ENCODE measurements around the gene UBAC1. TPM values are rescaled to one million over a fixed set of nuclear protein-coding genes. Genes with fewer than 3 reads are reported as not detected.

UBAC1 gene
- polyA plus RNA-seq, 1 donor from 2014 or later, result 92.3 TPM

DNA sequence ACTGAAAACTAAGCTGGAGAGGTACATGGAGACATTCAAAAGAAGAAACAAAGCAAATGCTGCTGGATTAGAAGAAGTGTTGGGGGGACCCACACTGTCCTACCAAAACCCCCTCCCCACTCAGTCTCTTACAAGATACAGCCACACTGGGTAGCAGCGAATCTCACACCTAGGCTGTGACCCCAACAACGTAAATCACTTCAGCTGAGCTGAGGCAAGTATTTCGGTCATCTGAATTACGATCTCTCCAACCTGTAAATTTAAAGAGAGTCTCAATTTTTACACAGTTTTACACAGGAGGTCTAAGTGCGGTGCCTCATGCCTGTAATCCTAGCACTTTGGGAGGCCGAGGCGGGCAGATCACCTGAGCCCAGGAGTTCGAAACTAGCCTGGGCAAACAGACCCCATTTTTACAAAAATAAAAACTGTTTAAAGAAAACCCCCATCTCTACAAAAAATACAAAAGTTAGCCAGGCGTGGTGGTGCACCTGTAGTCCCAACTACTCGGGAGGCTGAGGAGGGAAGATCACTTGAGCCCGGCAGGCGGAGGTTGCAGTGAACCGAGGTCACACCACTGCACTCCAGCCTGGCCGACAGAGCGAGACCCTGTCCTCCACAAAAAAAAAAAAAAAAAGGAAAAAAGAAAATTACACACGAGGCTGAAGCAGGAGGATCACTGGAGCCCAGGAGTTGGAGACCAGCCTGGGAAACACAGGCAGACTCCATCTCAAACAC is 57.2 kb downstream of the UBAC1 start:
- no peaks in the 10 kb centered on the region for H3K36me3 ChIP-seq (ENCODE audit: insufficient read depth, low read length)
- H2AFZ ChIP-seq (ENCODE audit: low read depth, low read length), result no peak overlapping the region
- no peaks in the 10 kb centered on the region for H3F3A ChIP-seq (ENCODE audit: insufficient read depth, low read length, poor library complexity, severe bottlenecking)
- H3K9me3 ChIP-seq (ENCODE audit: low read length), result no peaks in the 10 kb centered on the region
- TF ChIP-seq TAF1 (IDR thresholded peaks at IDR 0.05; ENCODE audit: low read depth), result no peak
- TF ChIP-seq RAD21 (conservative IDR thresholded peaks at IDR 0.05), result no peak
- TF ChIP-seq EZH2 (IDR thresholded peaks at IDR 0.05; ENCODE audit: borderline replicate concordance, insufficient read depth, low read length, poor library complexity, severe bottlenecking), result no peak
- no peak for TF ChIP-seq EP300 (conservative IDR thresholded peaks at IDR 0.05; ENCODE audit: poor library complexity, severe bottlenecking)
- TF ChIP-seq SMC3 (conservative IDR thresholded peaks at IDR 0.05; ENCODE audit: poor library complexity), result no peak
- TF ChIP-seq MXI1 (conservative IDR thresholded peaks at IDR 0.05; ENCODE audit: poor library complexity, severe bottlenecking), result no peak
- TF ChIP-seq POLR2AphosphoS5 (IDR thresholded peaks at IDR 0.05), result no peak
- TF ChIP-seq REST (IDR thresholded peaks at IDR 0.05; ENCODE audit: borderline replicate concordance), result no peak
- no peak overlapping the region for H3K27ac ChIP-seq (ENCODE audit: low read length)
- H3K9me2 ChIP-seq (ENCODE audit: insufficient read depth, low read length), result no peaks in the 10 kb centered on the region
- H3K9ac ChIP-seq (ENCODE audit: low read length), result no peak overlapping the region
- H3K27me3 ChIP-seq (ENCODE audit: insufficient read depth, low read depth, low read length), result no peaks in the 10 kb centered on the region
- peaks cover 84% of the 10 kb centered on the region for H3K79me2 ChIP-seq (replicated peaks; ENCODE audit: insufficient read depth, low read length)
- peaks cover 6% of the 10 kb centered on the region for H4K20me1 ChIP-seq (ENCODE audit: insufficient read depth)
- no peak overlapping the region for H3K4me2 ChIP-seq (ENCODE audit: low read length)
- peak overlapping the region; percentile 95 for H3K4me3 ChIP-seq (ENCODE audit: low read length)

DNA sequence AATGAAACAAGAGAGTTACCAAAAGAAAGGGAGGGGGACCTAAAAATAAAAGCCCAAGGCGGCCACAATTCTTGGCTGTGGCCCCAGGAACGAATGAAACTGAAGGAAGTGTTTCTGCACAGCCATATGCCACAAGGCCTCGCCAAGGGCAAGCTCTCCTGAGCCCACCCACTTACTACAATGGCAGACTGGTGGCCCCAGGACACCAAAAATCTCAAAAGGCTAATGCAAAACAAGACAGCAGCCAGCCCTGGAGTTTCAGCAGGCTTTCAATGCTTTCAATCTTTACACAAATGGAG is 57.9 kb downstream of the UBAC1 start:
- TF ChIP-seq MXI1 (conservative IDR thresholded peaks at IDR 0.05; ENCODE audit: poor library complexity, severe bottlenecking), result no peak
- Histone ChIP-seq H3K9me3 (ENCODE audit: low read length) (no peaks in the 10 kb centered on the region), H3K27ac (ENCODE audit: low read length) (no peak overlapping the region), H3K36me3 (ENCODE audit: insufficient read depth, low read length) (no peaks in the 10 kb centered on the region), H3K4me2 (ENCODE audit: low read length) (no peak overlapping the region), H4K20me1 (ENCODE audit: insufficient read depth) (peaks cover 6% of the 10 kb centered on the region), H2AFZ (ENCODE audit: low read depth, low read length) (no peak overlapping the region), H3K9ac (ENCODE audit: low read length) (no peak overlapping the region), H3F3A (ENCODE audit: insufficient read depth, low read length, poor library complexity, severe bottlenecking) (no peaks in the 10 kb centered on the region), H3K4me3 (ENCODE audit: low read length) (no peak overlapping the region), H3K9me2 (ENCODE audit: insufficient read depth, low read length) (no peaks in the 10 kb centered on the region), H3K79me2 (replicated peaks; ENCODE audit: insufficient read depth, low read length) (peaks cover 84% of the 10 kb centered on the region), H3K27me3 (ENCODE audit: insufficient read depth, low read depth, low read length) (no peaks in the 10 kb centered on the region)

- H3K4me2 ChIP-seq (ENCODE audit: low read length), result no peak overlapping the region
- H3K27ac ChIP-seq (ENCODE audit: low read length), result no peak overlapping the region
- H3K79me2 ChIP-seq (replicated peaks; ENCODE audit: insufficient read depth, low read length), result peaks cover 87% of the 10 kb centered on the region
- no peak overlapping the region for H2AFZ ChIP-seq (ENCODE audit: low read depth, low read length)
- H3K9me2 ChIP-seq (ENCODE audit: insufficient read depth, low read length), result no peaks in the 10 kb centered on the region
- H4K20me1 ChIP-seq (ENCODE audit: insufficient read depth), result peaks cover 6% of the 10 kb centered on the region
- TF ChIP-seq SMC3 (conservative IDR thresholded peaks at IDR 0.05; ENCODE audit: poor library complexity), result no peak
- TF ChIP-seq REST (IDR thresholded peaks at IDR 0.05; ENCODE audit: borderline replicate concordance), result no peak
- TF ChIP-seq RAD21 (conservative IDR thresholded peaks at IDR 0.05), result no peak
- no peaks in the 10 kb centered on the region for H3K9me3 ChIP-seq (ENCODE audit: low read length)
- no peaks in the 10 kb centered on the region for H3K27me3 ChIP-seq (ENCODE audit: insufficient read depth, low read depth, low read length)
- no peak overlapping the region for H3K4me3 ChIP-seq (ENCODE audit: low read length)
- no peaks in the 10 kb centered on the region for H3F3A ChIP-seq (ENCODE audit: insufficient read depth, low read length, poor library complexity, severe bottlenecking)
- H3K36me3 ChIP-seq (ENCODE audit: insufficient read depth, low read length), result peaks cover 2% of the 10 kb centered on the region
- H3K9ac ChIP-seq (ENCODE audit: low read length), result no peak overlapping the region
These were observed 58.4 kb downstream of the UBAC1 start for GRCh38 chr9:135902655-135903357.
